C1 segment of cervical spinal cord (tissue), 14 donors: ENCODE measurements around the gene RETREG2.
A peak's percentile ranks its signal among the peaks of the same experiment; 100 is the strongest.
"Not testable (repeated sequence)": the region's sequence is repeated elsewhere in the genome, so short reads cannot be mapped to it uniquely, and the experiment has no call there.

Experiments used
- DNase-seq, 14 donors: peaks; one replicate each; lab custom pipeline; 2025; lab: John Stamatoyannopoulos, UW

RETREG2 gene

DNA sequence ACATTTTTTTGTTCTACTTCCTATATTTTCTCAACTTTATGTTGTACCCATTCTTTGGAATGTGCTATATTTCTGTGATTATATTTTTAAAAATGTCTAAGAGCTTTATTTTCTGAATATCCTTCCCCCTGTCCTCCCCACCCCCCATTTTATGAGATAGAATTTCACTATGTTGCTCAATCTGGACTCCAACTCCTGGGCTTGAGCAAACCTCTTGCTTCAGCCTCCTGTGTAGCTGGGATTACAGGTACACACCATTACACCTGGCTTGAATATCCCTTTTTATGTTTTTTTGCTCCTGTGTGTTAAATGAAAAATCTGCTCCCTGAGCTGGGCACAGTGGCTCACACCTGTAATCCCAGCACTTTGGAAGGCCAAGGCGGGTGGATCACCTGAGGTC, 19.3 kb downstream of the RETREG2 start:
- no peak for DNase-seq

DNA sequence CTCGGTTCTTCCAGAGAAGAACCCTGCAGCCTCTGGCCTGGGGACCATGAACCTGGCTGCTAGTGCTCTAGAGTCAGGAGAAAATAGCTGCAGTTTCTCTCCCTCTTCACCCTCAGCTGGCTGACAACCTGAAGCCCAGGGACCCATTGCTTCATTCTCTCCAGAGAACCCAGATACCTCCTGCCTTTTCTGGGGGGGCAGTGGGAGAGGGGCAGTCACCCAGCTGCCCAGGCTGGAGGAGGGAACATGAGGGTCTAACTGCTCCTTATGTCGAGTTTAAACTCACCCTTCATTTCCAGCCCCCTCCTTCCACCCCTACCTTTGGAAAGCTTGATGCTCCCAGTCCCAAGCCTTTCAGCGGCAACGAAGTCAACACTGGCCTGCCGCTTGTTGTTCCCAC, 20.9 kb downstream of the RETREG2 start:
- DNase-seq: no peak

DNA sequence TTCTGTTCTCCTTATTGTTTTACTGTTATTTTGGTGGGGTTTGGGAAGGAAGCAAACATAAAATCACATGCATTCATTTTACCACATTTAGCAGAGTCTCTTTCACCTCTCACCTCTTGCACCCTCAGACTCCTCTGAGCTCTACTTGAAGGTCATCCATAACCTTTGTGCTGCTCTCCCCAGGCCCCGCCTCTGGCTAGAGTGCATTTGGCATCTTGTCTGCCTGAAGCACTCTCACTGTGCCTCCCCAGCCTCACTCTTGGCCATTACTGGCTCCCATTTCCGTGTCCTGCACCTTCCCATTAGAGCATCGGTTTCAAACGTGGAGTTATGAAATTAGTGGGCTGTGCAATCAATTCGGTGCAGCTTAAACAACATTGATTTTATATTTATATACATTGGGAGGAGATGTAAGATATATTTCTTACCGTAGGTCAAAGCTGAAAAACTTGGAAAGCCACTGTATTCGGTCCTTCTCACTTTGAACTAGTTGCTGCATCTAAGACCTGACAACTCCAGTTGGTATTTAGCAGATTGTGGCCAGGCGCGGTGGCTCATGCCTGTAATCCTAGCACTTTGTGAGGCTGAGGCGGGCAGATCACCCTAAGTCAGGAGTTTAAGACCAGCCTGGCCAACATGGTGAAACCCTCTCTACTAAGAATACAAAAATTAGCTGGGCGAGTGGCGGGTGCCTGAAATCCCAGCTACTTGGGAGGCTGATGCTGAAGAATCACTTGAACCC, 21.6 kb downstream of the RETREG2 start:
- no peak for DNase-seq

DNA sequence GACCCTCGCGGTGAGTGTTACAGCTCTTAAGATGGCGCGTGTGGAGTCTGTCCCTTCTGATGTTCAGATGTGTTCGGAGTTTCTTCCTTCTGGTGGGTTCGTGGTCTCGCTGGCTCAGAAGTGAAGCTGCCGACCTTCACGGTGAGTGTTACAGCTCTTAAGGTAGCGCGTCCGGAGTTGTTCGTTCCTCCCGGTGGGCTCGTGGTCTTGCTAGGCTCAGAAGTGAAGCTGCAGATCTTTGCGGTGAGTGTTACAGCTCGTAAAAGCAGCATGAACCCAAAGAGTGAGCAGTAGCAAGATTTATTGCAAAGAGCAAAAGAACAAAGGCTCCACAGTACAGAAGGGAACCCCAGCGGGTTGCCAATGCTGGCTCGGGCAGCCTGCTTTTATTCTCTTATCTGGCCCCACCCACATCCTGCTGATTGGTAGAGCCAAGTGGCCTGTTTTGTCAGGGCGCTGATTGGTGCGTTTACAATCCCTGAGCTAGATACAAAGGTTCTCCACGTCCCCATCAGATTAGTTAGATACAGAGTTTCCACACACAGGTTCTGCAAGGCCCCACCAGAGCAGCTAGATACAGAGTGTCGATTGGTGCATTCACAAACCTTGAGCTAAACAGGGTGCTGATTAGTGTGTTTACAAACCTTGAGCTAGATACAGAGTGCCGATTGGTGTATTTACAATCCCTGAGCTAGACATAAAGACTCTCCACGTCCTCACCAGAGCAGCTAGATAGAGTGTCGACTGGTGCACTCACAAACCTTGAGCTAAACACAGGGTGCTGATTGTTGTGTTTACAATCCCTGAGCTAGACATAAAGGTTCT, 22.6 kb downstream of the RETREG2 start:
- peak in 3 of 14 donors; percentile 13 to 48 (median 18) for DNase-seq

DNA sequence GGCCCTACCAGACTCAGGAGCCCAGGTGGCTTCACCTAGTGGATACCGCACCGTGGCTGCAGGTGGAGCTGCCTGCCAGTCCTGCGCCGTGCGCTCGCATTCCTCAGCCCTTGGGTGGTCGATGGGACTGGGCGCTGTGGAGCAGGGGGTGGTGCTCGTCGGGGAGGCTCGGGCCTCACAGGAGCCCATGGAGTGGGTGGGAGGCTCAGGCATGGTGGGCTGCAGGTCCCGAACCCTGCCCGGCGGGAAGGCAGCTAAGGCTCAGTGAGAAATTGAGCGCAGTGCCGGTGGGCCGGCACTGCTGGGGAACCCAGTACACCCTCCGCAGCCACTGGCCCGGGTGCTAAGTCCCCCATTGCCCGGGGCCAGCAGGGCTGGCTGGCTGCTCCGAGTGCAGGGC, 23.3 kb downstream of the RETREG2 start:
- DNase-seq: not testable (repeated sequence)

DNA sequence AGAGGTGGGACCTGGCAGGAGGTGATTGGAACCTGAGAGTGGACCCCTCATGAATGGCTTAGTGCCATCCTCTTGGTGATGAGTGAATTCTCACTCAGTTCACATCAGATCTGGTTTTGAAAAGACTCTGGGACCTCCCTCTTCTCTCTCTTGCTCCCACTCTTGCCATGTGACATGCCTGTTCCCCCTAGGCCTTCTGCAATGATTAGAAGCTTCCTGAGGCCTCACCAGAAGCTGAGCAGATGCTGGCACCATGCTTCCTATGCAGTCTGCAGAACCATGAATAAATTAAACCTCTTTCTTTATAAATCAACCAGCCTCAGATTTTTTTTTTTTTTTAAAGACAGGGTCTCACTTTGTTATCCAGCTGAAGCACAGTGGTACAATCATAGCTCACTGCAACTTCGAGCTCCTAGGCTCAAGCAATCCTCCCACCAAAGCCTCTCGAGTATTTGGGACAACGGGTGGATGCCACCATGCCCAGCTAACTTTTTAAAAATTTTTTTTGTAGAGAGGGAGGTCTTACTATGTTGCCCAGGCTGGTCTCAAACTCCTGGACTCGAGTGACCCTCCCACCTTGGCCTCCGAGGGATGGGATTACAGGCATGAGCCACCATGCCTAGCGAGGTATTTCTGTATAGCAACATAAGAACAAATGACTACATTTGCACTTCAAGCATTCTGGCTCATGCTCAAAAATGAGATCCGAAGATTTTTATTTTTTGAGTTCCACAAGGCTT, 26.5 kb downstream of the RETREG2 start:
- DNase-seq: no peak

DNA sequence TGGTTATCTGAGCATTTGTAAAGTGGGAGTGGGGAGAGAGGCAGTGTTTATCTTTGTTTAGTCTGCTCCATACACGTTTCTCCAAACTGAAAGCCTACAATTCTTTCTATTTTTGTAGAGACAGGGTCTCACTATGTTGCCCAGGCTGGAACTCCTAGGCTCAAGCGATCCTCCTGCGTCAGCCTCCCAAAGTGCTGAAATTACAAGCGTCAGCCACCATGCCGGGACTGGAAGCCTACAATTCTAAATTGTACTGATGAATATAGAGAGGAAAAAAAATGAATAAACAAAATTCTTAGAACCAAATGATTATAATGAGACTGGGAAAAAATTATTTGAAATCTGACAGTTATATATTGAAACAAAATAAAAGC, 27.1 kb downstream of the RETREG2 start:
- DNase-seq: no peak

DNA sequence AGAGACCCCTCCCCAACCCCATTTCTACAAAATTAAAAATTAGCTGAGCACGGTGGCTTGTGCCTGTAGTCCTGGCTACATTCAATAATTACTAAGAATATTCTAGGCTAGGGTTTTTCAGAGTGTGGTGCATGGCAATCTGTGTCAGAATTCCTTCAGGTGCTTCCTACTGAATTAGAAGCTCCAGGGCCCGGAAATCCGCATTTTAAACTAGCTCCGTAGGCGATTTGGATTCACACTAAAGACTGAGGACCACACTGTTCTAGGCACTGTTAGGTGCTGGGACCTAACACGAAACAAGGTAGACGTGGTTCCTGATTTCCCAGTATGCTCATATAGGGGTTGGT, 27.9 kb downstream of the RETREG2 start:
- DNase-seq: no peak

DNA sequence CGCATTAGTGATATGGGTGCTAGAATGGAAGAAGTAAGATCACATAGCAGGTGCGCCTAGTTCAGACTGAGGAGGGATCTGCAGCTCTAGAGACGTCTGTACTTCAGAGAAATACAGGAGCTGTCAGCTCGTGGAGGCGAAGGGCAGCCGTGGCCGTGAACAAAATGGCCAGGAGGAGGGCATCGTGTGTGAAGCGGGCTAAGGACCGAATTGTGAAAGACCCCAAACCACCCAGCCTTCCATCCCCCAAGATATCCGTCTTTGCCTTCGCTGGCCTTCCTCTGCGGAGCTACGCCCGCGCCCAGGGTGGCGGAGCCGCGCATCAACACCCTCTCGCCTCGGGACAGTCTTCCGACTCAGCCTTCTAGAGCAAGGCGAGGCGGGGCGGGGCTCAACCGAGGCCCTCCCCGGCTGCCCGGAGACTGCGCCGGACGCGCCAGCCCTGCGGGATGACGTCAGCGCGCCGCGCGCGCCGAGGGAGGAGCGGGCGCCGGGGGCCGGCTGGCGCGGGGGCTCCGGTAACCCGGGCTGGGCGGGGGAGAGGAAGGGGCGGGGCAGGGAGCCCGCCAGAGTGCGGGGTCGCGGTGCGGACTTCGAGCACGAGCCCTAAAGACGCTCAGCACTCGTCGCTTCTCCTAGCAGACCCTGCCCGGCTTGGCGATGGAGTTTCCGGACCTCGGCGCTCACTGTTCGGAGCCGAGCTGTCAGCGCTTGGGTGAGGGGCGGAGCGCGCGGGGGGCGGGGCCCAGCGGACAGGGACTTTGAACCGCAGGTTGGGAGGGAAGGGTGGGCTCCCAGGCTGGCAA, 28.5 kb downstream of the RETREG2 start, which contains the start of gene ZFAND2B:
ZFAND2B (plus strand) TSS at position 455 of the 806 bp plus-strand sequence; CDS start at position 661, 206 bp downstream.
- DNase-seq: peak; percentile 47 to 95 (median 89)

DNA sequence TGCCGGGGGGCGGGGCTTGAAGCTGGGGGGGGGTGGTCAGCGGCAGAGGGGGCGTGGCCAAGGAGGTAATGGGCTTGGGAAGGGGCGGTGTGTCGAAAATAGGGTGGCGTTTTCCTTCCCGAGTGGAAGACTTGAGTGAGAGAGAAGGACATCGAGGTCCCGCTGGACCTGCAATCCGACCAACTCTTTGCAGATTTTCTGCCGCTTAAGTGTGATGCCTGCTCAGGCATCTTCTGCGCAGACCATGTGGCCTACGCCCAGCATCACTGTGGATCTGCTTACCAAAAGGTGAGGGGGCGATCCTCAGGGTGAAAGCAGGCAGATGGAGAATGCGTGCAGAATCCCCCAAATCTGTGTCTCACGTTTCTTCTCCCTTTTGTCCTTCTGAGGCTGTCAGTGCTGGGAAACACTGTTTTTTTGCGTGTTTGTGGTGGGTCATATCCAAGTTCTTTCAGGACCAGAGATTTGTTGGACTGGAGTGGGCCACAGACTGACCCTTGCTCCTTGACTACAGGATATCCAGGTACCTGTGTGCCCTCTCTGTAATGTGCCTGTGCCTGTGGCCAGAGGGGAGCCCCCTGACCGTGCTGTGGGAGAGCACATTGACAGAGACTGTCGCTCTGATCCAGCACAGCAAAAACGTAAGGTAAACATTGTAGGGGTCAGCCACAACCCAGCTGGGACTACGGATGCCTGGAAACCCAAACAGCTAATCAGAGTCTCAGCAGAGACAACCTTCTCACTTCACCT, 29.2 kb downstream of the RETREG2 start:
- DNase-seq: peak in 1 of 14 donors; percentile 47

DNA sequence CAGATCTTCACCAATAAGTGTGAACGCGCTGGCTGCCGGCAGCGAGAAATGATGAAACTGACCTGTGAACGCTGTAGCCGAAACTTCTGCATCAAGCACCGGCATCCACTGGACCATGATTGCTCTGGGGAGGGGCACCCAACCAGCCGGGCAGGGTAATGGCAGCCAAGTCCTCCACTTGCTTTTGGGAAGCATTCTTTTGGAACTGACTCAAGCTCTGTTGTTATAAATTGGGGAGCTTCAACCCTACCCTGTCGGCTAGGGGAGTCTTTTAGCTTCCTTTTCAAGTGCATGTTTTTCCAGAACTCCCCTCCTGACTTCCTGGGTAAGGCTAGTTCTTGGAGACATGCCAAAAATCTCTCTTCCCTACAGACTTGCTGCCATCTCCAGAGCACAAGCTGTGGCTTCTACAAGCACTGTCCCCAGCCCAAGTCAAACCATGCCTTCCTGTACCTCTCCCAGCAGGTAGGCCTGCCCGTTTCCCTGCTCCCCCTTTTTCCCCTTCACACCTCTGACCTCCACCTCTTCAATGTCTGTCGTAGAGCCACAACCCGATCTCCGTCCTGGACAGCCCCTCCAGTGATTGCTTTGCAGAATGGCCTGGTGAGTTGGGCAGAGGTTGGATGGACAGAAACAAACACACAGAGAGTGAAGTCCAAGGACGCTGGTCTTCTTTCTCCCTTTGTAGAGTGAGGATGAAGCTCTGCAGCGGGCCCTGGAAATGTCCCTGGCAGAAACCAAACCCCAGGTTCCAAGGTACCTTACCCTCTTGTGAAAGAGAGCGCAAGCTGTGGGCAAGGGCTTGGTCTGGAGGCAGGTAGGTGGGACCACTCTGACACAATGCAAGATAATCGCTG, 30.0 kb downstream of the RETREG2 start:
- DNase-seq: peak in 1 of 14 donors; percentile 16

DNA sequence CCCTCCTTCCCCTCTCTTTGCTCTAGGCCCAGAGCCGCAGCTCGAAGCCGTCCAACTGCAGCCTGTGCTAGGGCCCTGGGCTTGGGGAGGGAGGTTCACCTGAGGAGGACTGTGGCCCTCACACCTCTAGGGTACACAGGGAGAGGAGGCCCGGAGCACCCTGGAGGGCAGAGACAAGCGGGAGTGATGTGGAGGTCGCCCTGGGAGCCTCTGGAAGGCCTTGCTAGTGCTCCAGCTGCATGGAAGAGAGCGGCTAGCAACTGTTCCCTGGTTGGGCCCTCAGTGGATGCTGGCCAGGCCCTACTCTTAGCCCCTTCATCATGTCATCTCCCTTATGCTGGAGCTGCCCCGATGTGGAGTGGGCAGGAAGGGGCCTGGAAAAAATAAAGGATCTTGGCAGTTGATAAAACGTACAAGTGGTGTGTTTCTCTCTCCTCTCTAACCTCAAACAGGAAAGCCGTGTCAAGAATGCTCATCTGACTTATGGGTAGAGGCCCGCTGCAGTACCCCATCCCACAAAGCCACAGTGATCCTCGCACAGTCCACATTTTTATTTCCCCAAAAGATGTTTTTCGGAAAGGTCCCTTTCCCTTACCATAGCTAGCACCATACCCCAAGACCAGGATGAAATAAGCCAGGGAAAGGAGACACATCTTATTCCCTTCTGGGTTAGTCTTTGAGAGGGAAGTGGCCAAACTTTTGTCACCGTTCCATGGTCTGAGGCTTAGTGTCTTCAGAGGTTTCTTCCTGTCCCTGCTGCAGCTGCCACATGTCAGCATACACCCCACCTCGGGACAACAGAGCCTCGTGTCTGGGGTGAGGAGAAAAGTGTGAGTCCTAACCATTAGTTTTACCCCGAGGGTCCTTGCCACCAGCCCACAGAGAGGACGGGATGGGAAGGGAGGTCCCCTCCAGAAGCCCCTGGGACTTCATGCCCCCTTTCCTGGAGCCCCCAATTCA, 31.4 kb downstream of the RETREG2 start:
- DNase-seq: no peak

DNA sequence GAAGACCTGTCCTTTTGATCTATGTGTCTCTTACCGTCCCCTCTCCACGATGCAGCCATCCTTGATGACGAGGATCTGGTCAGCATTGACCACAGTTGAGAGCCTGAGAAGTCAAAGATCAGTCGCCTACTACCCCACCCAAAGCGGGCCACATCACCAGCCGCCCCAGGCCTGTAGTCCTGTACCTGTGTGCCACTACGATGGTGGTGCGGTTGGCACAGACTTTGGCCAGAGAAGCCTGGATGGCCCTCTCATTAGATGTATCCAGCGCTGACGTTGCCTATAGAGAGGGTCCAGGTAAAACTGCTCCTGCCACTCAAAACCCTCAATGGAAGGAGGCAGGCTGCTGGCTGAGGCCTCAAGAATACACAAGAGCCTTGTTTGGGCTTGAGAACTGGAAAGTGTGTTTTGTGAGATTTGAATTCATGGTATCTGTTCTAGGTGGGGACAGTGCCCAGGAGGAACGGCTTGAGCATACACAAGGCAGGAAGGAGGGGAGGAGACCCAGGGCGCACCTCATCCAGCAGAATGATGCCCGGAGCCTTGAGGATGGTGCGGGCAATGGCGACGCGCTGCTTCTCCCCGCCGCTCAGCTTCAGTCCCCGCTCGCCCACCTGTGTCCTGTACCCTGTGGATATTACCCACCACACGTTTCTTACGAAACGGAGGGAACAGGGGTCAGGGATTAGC, 32.3 kb downstream of the RETREG2 start:
- no peak for DNase-seq

DNA sequence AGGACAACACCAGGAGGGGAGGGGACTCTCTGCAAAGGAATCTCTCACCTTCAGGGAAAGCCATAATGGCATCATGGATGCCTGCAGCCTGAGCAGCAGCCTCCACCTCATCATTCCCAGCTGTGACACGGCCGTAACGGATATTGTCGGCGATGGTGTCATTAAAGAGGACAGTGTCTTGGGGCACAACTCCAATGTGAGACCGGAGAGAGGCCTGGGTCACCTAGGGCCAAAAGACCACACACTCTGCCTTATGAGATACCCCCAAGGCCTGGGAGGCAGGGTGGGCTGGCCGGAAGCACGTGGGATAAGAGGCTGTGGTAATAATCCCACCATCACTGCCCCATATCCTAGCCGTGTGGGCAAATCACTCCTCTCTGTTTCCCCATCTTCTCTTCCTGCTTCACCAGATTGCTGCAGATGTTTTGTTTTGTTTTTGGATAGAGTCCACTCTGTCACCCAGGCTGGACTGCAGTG, 32.8 kb downstream of the RETREG2 start:
- DNase-seq: no peak

DNA sequence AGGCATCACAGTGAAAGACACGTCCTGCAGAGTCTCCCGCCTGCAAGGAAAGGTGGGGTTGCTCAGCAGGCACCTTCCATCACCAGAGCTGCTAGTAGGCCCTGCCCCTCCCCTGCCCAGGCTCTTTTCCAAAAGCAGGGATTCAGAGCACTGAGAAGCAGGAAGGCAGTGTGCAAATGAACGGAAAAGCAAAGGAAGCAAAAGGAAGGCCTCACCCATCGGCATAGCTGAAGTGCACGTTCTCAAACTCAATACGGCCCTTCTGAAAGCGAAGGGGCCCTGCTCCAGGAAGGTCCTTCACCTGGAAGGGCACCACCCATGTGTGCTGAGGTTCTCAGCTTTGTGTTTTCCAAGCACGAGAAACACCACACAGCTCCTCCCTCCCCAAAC, 34.9 kb downstream of the RETREG2 start:
- DNase-seq: no peak

DNA sequence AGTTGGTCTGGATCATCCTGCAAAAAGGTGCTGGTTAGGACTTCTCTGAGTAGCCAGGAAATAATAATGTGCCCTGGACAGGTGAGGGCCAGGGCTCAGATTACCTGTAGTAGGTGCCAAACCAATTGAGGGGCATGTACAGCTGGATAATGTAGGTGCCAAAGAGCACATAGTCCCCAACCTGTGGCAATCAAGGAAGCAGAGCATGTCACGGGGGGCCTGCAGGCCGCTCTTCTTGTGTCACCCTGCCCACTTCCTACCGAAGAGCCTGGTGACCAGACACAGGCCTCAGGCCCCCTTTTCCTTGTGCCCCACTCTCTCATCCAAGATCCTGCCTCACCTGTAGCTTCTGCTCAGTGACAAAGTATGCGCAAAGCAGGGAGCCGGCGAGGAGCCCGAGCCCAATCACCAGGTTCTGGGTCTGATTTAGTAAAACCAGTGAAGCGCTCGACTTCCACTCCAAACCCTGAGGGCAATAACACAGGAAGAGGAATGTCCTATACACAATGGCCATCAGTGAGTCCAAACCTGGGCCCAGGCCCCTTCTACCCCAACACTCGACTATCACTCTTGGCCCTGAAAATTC, 35.5 kb downstream of the RETREG2 start:
- no peak for DNase-seq

DNA sequence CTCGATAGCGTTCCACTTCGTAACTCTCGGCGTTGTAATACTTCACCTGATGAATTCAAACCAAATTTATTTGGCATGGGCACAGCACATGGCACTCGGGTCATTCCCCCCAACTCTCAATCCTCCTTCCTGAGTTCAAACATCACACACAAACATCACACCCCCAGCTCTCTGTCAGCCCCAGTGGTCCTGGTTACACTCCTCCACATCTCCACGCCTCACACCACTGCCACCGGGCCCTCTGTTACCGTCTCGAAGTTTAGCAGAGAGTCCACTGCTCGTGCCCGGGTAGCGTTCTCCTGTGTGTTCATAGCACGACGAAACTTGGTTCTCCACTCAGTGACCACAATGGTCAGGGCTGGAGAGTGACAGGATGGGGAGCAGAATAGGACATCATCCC, 36.1 kb downstream of the RETREG2 start:
- no peak for DNase-seq
